Activated naive CD4-positive, alpha-beta T cell treated with Interleukin-2 at 50 U/mL for 16 hours (primary cell): Measurements from ENCODE around the gene AIM2.
"Not testable (repeated sequence)": the region's sequence is repeated elsewhere in the genome, so short reads cannot be mapped to it uniquely, and the experiment has no call there.

Experiments
- DNase-seq: peaks from one replicate; pipeline ENCODE4 v3.0.0-alpha.2; 2020

The AIM2 gene

DNA sequence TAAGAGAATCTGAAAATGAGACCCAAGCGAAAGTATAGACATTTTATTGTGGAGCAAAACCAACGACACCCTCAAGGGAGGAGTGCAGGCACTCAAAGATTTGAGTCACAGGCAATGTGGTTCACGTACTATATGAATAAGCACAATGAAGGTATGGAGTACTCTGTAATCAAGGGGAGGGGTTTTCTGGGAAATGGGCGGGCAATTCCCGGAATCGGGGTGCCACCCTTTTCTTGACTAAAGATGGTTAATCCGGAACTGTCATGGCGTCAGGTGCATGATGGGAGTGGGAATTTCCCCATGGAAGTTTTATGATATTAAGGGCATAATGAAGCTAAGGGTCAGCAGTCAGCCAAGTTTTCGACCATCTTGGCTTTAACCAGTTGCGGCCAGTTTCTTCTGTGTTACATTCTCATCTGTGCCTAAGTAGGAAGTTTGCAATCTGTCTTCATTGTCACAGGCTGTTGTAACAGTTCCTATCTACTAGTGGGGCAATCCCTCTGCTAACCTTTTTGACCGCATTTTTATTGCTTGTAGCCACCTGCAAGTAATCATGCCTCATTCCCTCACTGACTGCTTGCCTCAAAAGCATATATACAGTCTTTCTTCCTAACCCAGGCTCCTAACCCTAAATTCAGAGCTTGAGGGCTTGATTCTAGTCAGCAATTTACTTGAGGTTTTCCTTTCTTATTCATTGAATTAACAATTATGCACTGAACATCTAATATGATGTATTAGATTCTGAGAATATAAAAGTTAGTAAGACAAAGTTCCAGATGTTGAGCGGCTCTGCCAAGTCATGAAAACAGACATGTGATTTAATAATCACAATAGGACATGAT is 775 bp upstream of the AIM2 start:
- peak; percentile 99 for DNase-seq

DNA sequence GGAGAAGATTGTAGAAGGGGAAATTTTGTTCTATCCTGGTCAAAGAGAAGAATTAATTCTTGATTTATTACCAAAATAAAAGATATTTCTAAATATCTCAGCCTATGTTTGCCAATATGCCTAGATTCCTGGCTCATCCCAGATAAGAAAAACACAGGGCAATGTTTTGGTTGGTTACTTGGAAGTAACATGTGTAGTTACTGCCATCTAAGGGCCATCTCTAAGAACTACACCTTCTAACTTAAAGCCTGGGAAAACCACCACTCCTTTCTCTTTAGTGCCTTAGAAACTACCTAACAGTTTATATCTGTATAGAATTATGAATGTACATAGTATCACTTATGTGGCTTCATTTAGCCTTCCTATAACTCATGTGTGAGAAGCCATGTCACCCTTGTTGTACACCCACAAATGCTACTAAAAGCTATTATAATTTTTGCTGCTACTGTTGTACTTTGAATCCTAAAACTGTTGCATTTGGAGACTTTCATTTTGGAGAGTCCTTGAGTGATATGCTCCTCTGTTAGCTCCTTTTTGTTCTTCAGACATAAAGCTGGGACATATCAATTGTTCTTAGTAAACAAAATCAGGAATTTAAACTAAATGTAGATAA is 4.5 kb downstream of the AIM2 start:
- no peak for DNase-seq

DNA sequence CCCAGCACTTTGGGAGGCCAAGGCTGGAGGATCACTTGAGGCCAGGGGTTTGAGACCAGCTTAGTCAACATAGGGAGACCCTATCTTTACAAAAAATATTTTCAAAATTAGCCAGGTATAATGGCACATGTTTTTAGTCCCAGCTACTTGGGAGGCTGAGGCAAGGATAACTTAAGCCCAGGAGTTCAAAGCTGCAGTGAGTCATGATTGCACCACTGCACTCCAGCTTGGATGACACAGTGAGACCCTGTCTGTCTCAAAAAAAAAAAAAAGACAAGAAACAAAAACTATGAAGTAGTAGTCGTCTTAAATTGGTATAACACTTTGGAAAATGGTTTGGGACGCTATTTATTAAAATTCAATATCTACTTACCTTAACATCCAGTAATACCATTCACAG is 7.7 kb downstream of the AIM2 start:
- DNase-seq: no peak

GRCh38 chr1:159067699-159068621 is 8.6 kb downstream of the AIM2 start:
- no peak for DNase-seq

DNA sequence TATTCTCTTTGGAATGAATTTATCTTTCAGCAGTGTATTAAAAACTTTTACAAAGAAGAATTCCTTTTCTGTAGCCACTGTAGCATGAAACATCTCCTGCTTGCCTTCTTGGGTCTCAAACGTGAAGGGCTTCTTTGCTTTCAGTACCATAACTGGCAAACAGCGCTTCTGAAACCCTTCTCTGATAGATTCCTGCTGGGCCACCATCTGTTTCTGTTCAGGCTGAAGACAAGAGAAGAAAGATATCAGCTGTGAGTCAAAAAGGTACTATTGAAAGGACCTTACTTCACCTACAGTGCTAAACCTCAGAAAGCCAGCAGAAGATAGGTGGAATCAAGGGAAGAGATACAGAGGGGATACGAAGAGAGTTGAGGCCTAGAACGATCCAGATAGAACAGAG is 10.5 kb downstream of the AIM2 start:
- DNase-seq: no peak

DNA sequence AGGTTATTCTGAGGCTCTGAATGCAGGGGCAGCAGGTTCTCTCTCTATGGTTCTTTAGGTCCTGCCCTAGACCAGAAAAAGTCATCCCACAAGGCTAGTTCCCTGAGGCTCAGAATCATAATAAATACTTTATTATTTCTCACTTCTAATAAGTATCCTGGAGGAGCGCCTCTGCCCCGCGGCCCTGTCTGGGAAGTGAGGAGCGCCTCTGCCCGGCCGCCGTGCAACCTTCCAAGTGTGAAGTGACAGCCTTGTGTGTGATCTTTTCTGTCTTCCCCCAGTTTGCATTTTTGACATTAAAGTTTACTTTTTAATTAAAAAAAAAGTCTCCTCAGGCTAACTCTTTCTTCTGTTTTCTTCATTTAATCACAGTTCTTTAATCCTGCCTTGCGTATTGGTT is 11.5 kb downstream of the AIM2 start:
- DNase-seq: no peak

- no peak for DNase-seq
These were observed 17.8 kb downstream of the AIM2 start for GRCh38 chr1:159058751-159059150.

DNA sequence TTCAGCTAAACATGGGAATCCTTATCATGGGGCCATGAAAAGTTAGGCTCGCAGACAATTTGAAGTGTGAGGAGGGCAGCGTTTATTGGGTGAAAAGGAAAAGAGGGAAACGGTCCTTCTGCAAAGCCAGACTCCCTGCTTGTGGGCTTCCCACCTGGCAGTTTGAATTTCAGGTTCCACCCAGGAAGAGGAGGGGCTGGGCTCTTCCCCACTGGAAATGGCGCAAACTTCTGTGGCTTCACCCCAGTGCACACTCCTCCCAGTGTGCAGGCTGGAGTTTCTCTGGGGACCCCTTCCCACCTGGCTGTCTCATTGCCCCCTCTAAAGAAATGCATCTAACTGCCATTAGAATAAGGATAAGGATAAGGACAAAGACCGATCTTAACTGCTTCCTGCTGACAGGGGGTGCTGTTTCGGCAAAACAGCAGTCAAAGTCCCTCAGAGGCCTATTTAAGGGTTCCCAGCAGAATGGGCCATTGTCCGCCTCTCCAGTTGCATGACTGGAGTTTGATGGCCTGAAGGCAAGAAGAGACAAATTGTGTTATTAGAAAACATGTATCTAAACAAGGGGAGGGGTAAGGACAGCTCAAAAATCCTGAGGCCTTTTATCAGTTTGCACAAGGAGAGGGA is 20.4 kb downstream of the AIM2 start:
- DNase-seq: no peak

- no peak for DNase-seq
These were observed 21.4 kb downstream of the AIM2 start for GRCh38 chr1:159055181-159055641.

- DNase-seq: no peak
These were observed 22.1 kb downstream of the AIM2 start for GRCh38 chr1:159054427-159054826.

GRCh38 chr1:159051436-159051835 is 25.1 kb downstream of the AIM2 start:
- DNase-seq: no peak

DNA sequence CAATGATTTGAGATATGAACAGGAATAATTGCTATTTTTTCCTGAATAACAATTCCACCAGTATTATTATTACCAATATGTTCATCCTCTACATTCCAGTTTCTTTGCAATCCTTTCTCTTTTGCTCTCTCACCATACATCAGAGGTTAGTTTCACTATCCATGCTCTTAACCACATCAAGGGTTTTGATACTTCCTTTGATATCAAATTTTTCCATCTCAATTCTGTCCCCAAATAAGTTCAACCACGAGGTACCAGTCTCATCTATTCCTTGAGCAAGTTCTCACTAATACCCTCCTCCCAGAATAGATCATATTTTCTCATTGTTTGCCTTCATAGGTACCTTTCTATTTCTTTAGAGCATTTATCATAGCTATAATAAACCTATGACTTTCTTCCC is 30.1 kb downstream of the AIM2 start:
- DNase-seq: not testable (repeated sequence)

GRCh38 chr1:159040893-159041724 is 35.5 kb downstream of the AIM2 start:
- DNase-seq: peak; percentile 19

DNA sequence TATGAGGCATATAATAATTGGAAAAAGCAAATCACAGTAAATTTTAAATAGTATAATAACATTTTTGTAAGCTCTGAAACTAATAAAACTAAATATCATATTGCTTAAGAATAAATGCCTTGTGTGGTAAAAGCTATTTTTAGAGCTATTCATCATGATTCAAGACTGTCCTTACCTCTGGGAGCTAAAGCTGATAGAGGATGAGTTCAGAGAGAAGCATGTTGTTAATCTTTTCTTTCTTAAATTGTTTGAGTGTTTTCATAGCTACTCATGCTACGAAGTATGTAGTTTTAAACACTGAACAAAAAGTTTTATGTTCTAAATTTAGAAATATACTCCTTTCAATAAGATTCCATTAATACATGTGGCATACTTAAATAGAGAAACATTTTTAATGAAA is 36.4 kb downstream of the AIM2 start:
- no peak for DNase-seq

- DNase-seq: no peak
These were observed 45.6 kb downstream of the AIM2 start for GRCh38 chr1:159030877-159031447.

DNA sequence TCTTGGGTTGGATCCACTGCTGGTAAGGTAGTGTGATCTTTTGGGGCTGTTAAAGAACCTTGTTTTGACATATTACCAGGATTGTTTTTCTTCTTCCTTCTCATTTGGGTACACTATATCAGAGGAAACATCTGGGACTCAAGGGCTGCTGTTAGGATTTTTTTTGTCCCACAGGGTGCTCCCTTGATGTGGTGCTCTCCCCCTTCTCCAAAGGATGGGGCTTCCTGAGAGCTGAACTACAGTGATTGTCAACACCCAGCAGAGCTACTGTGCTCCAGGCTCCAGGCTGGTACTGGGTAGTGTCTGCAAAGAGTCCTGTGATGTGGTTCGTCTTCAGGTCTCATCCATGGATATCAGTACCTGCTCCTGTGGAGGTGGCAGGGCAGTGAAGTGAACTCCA is 46.3 kb downstream of the AIM2 start:
- no peak for DNase-seq

GRCh38 chr1:159026841-159027240 is 49.7 kb downstream of the AIM2 start:
- DNase-seq: not testable (repeated sequence)

DNA sequence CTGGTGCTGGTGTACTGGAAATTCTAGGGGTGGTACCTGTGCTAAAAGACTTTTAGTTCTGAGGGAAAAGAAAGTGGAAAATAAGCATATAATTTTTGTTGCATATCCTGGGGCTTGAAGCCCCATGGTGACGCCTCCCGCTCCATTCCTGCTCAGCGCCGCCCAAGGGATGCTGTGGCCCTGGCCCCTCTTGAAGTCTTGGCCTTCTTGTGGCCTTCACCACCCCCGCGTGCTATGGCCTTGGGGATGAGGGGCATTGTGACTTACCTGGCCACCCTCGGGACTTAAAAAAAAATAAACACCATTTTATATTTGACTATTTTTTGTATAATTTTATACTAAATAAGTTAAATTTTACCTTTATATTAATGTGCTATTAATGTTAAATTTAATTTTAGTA is 51.5 kb downstream of the AIM2 start:
- DNase-seq: no peak

GRCh38 chr1:159023723-159024122 is 52.8 kb downstream of the AIM2 start:
- DNase-seq: no peak

DNA sequence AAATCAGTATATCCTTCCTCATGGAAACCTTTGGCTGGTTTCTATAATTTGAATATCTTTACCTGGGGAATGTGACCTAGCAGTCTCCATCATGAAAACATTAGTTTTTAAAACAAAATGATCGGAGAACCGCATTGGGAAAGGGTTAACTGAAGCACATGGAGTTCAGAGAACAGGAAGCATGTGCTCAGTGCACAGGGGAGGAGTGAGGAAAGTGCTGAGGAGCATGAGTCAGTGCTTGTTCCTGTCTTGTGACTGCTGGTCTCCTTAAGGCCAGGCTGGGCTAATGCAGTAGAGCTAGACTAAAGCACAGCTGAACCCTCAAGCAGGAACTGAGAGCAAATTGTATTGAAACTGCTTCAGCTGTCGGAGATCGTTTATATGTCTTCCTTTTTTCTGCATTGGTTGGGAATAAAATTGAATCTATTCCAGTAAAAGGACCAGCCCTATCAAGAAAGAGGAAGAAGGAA is 61.1 kb downstream of the AIM2 start:
- peak; percentile 72 for DNase-seq

DNA sequence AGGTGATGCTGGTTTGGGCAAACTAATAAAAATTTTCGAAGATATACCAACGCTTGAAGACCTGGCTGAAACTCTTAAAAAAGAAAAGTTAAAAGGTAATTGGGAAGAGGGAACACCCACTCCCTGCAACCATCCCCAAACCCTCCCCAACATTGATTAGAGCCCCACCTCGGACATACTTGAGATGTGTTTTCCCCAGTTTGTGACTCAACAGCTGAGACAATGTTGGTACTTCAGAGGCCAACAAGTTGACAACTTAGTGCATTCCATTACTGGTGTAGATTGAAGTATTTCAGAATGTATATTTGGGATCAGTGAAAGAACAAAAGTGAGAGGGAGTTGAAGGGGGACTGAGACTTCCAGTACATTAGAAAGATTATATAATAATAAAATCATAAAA is 61.7 kb downstream of the AIM2 start:
- DNase-seq: peak; percentile 18
